ENCODE measurements around the gene UROD.

GRCh38 chr1:45002650-45003645, 9.1 kb upstream of the UROD start:
- TF ChIP-seq CTCF (IDR thresholded peaks at IDR 0.05 in 4 of 5, conservative IDR thresholded peaks at IDR 0.05 in 1 of 5) (no peak), POLR2A (IDR thresholded peaks at IDR 0.05) (no peak)
